K562 (cell line): ENCODE results near the gene TNFAIP8L1. TPM values are rescaled to one million over a fixed set of nuclear protein-coding genes. Genes with fewer than 3 reads are reported as not detected.

ENCODE experiments used
- ATF3 ChIP-seq, 2 experiments: fragments of 450-650 bp in 1 of 2; sonication (generic) in 1 of 2; formaldehyde crosslinking in 1 of 2; IDR thresholded peaks in 1 of 2; conservative IDR thresholded peaks in 1 of 2; 2 replicates each; pipeline versions ENCODE4 v1.6.1 to v1.8.1; 2016 to 2023; ENCODE audit warnings: mild to moderate bottlenecking in 2 of 2, moderate library complexity in 2 of 2, inconsistent platforms in 1 of 2, missing genetic modification reagents in 1 of 2
- CHCHD3 ChIP-seq: fragments of 250-450 bp; sonication (Bioruptor Pico); IDR thresholded peaks from 2 replicates; pipeline ENCODE4 v2.1.2; 2022; ENCODE audit warnings: mild to moderate bottlenecking
- EWSR1 ChIP-seq: fragments of 450-650 bp; IDR thresholded peaks from 2 replicates; pipeline ENCODE4 v1.6.1; 2018; ENCODE audit warnings: borderline replicate concordance, mild to moderate bottlenecking, low read depth, moderate library complexity; ENCODE audit not compliant: partially characterized antibody
- ILF3 ChIP-seq: fragments of 450-650 bp; IDR thresholded peaks from 2 replicates; pipeline ENCODE4 v1.6.1; 2018; ENCODE audit warnings: antibody characterized with exemption, mild to moderate bottlenecking, moderate library complexity, borderline replicate concordance
- KDM1A ChIP-seq, 2 experiments: fragments of 450-650 bp; IDR thresholded peaks; 2 replicates each; pipeline ENCODE4 v1.6.1; 2016; ENCODE audit warnings: mild to moderate bottlenecking in 2 of 2
- PBX2 ChIP-seq, 2 experiments: IDR thresholded peaks in 1 of 2; conservative IDR thresholded peaks in 1 of 2; 2 replicates each; pipeline ENCODE4 v1.6.1; 2016; ENCODE audit warnings: low read depth in 2 of 2, mild to moderate bottlenecking in 1 of 2, missing compliant biosample characterization in 1 of 2, missing genetic modification characterization in 1 of 2, moderate library complexity in 1 of 2
- PTBP1 ChIP-seq: fragments of 200-400 bp; formaldehyde crosslinking; IDR thresholded peaks from 2 replicates; pipeline ENCODE4 v1.6.1; 2017; ENCODE audit warnings: low read depth, low read length
- RBM25 ChIP-seq: fragments of 200-400 bp; formaldehyde crosslinking; IDR thresholded peaks from 2 replicates; pipeline ENCODE4 v1.6.1; 2018; ENCODE audit warnings: low read length, low read depth, moderate library complexity; ENCODE audit not compliant: severe bottlenecking
- RCOR1 ChIP-seq, 2 experiments: IDR thresholded peaks; 2 replicates each; pipeline ENCODE4 v1.6.1; 2012; ENCODE audit warnings: low read depth in 2 of 2, low read length in 2 of 2, borderline replicate concordance in 1 of 2, improper control_type of control experiment in 1 of 2
- TFAP4 ChIP-seq: sonication (generic); formaldehyde crosslinking; IDR thresholded peaks from 2 replicates; pipeline ENCODE4 v1.8.0; 2022; ENCODE audit warnings: missing genetic modification reagents, mild to moderate bottlenecking, moderate library complexity, borderline replicate concordance
- ZBTB2 ChIP-seq: fragments of 450-650 bp; IDR thresholded peaks from 2 replicates; pipeline ENCODE4 v1.6.1; 2016; ENCODE audit warnings: antibody characterized with exemption
- polyA plus RNA-seq, 8 experiments: library from polyadenylated mRNA; depleted of rRNA in 4 of 8; stranded (reverse) in 5 of 8; unstranded in 3 of 8; fragments of >200 nt; fragmentation: Nextera tagmentation in 2 of 8; fragmentation: Illumina TruSeq in 1 of 8; extraction: Ambion mirVana in 2 of 8; extraction: Trizol in 1 of 8; gene quantifications; 2 replicates each; pipeline versions ENCODE4 v1.2.1 to v1.2.3, GENCODE V29; 2011 to 2014; ENCODE audit warnings: inconsistent platforms in 1 of 8, missing spikeins in 1 of 8
- total RNA-seq, 7 experiments: library from RNA; depleted of rRNA in 6 of 7; stranded (reverse); fragments of >200 nt in 6 of 7; fragmentation: Illumina TruSeq in 2 of 7; extraction: Trizol in 2 of 7; gene quantifications; 2 replicates each; pipeline versions ENCODE4 v1.2.1 to v1.2.3, GENCODE V29; 2011 to 2021; ENCODE audit warnings: low replicate concordance in 1 of 7

Gene TNFAIP8L1
- total and polyA plus RNA-seq, 9 of the 15 experiments (the other 6 are each of a cell fraction or from before 2014, with no cell fraction given): 0.69 to 9.3 (median 4.9) TPM

- TF ChIP-seq EWSR1: no peak
- TF ChIP-seq PBX2 (CRISPR knock-in tag; IDR thresholded peaks at IDR 0.05; ENCODE audit: low read depth): no peak
- TF ChIP-seq PBX2 (tag; conservative IDR thresholded peaks at IDR 0.05; ENCODE audit: low read depth): no peak
- TF ChIP-seq ZBTB2: no peak
- TF ChIP-seq ATF3 (IDR thresholded peaks at IDR 0.05): no peak
- TF ChIP-seq ATF3 (CRISPR knock-in tag; conservative IDR thresholded peaks at IDR 0.05): no peak
- peak; percentile 50; the same call in 1 of the 2 replicates for TF ChIP-seq PTBP1
- TF ChIP-seq ILF3: no peak
- TF ChIP-seq RCOR1 (IDR thresholded peaks at IDR 0.05; ENCODE audit: borderline replicate concordance in 1 of 2, low read depth in 2 of 2, low read length in 2 of 2): peak in 1 of 2 experiments; percentile 50; a peak in 2 of 4 replicates
- TF ChIP-seq RBM25: peak; percentile 96
- peak in 1 of 2 experiments; percentile 48; a peak in 2 of 4 replicates for TF ChIP-seq KDM1A (IDR thresholded peaks at IDR 0.05)
- no peak for TF ChIP-seq CHCHD3 (CRISPR knock-in tag)
- no peak for TF ChIP-seq TFAP4 (CRISPR knock-in tag)
Observed at GRCh38 chr19:4645718-4646117, 6.4 kb downstream of the TNFAIP8L1 start (continued).
